Measurements from ENCODE around the gene CHMP6.

Gene CHMP6

DNA sequence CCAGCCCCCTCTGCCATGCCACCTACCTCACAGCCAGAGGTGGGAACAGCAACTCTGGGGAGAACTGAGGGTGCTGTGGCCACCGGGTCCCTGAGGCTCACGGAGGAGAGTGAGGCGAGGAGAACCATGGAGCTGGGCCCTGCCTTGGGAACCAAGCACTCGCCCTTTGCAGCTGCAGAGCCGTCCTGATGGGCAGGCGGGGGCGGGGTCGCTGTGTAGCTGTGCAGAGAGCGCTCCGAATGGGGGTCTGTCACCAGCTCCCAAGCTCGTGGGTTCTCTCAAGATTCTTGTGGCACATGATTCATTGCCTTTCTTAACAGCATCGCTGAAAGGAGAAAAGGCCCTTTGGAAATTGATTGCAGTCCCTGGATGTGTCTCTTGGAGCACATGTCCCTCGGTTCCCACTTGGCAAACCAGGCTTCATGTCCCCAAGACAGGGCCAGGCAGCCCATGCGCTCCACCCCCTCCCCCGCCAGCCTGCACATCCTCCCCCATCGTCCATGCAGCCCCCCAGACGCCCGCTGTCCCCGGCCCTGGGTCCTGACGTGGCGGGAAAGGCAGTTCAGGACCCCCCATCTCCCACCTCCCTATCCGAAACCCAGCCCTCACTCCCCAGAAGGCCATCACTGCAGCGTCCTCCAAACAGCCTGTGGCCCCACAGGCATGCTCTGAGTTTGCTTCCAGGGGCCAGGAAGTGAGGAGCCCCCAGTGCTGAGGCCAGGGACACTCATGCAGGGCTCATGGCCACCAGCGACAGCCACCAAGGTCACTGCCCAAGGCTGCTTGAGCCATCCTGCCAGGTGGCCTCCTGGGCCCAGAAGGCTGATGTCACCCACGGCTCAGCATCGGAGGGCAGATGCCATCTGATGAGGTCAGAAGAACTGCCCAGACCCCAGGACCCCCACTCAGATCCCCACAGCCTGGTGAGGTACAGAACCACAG is 20.6 kb upstream of the CHMP6 start:
- no peak for DNase-seq (ENCODE audit: low spot score)

DNA sequence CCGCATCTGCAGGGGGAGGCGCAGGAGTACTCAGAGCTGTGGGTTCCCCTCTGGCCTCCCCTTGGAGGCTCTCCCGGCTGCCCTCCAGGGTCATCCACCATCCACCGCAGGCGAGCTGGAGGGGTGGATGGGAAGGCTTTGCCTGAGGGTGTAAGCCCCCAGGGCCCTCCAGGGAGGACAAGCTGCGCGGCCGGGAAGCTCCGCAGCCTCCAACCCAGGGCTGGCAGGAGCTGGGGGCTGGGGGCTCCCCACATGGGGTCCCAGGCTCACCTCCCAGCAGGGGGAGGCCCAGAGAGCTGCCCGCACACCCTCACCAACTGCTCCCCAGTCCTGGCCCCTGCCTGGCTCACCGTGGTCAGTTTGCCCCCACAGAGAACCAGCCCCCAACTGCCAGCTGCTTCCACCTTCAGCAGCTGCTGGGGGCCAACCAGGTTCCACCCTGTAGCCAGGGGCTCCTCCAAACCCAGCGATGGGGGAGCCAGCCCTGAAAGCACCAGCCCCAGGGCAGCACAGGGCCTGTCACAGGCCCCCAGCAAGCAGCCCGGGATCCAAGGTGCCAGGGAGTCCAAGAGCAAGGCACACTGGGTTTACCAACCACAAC is 19.8 kb upstream of the CHMP6 start:
- no peak for DNase-seq (ENCODE audit: low spot score)

DNA sequence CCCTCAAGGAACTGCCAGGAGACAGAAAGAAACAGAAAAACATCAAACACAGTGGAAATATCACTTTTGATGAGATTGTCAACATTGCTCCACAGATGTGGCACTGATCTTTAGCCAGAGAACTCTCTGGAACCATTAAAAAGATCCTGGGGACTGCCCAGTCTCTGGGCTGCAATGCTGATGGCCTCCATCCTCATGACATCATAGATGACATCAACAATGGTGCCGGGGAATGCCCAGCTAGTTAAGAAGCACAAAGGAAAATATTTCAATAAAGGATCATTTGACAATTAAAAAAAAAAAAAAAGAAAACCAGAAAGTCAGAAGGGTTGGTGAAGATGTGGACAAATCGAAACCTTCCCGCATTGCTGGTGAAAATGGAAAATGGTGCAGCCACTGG is 14.9 kb upstream of the CHMP6 start:
- DNase-seq (ENCODE audit: low spot score) = no peak

DNA sequence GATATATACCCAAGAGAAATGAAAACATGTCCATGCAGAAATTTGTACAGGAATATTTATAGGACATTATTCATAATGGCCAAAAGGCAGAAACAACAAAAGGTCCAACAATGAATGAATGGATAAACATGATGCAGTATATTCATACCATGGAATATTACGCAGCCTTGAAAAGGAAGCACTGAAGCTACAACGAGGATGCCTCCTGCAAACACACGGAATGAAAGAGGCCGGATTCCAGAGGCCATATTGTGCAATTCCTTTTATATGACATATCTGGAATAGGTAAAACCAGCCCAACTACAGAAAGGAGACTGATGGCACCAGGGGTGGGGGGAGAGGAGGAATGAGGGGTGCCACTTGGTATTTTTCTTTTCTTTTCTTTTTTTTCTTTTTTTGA is 14.5 kb upstream of the CHMP6 start:
- DNase-seq (ENCODE audit: low spot score) = no peak

DNA sequence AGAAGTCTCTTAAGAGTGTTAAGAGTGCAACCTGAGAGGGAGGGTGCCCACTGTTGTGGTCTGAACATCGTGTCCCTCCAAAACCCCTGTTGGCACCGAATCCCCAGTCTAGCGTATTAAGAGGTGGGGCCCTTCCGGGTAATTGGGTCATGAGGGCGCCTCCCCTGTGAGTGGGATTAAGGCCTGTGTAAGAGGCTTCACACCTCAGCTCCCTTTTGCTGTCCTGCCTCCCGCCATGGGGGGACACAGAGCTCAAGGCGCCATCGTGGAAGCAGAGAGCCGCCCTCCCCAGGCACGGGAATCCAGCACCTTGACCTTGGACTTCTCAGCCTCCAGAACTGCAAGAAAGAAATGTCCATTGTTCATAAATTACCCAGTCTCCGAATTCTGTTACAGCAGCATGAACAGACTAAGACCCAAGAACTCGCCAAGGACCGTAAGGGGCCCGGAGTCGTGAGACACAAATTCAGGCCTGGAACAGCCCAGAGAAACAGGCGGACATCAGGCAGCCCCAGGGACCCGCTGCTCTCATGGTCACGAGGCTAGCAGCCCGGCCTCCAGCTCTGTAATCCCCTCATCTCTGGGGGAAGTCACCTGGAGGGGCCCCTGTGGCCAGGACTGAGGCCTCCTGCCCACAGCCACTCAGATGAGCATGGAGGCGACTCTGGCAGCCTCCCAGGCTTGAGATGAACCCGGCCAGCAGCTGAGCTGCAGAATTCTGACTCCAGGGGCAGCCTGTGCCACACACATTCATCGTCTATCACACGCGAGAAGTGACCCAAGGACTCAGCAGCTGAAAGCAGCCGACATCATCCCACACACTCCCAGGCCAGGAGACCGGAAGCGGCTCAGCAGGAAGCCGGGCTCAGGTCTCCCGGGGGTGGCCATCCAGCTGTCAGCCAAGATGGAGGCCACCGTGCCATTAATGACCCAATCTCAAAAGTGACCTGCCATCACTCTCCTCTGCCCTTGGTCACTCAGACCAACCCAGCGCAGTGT is 12.8 kb upstream of the CHMP6 start:
- no peak for DNase-seq (ENCODE audit: low spot score)

DNA sequence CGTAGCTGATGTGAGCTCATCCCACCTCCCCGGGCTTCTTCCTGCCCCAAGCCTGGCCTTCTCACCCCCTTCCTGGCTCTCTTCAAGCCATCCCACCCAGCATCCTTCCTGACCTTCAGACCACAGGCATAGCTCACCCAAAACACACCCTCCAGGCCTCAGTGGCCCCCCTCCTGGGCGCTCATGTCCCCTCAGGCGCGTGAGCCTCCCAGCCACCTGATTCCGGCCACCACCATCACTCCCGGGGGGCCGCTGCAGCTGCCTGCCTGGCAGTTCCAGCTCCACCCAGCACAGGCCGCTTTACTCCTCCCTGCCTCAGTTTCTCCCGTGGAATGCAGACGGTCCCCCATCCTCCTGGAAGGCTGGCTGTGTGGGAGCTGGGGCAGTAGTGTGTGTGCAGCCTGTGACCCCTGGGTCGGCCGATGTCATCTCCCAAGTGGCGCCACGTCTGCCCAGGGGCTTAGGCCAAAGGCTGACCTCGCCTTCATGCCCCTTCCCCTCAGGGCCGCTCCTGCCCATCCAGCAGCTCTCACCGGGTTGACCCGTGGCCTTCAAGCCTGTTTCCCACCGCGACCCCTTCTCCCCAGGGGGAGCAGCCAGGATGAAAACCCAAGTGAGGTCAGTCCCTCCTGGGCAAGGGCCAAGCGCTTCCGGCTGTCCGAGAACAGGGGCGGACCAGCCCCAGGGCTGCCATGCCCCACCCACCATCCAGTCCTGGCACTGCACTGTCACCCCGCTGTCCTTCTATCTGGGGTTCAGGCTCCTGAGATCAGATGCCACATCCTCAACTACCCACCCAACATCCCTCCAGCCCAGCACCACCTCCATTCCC is 11.9 kb upstream of the CHMP6 start:
- no peak for DNase-seq (ENCODE audit: low spot score)

DNA sequence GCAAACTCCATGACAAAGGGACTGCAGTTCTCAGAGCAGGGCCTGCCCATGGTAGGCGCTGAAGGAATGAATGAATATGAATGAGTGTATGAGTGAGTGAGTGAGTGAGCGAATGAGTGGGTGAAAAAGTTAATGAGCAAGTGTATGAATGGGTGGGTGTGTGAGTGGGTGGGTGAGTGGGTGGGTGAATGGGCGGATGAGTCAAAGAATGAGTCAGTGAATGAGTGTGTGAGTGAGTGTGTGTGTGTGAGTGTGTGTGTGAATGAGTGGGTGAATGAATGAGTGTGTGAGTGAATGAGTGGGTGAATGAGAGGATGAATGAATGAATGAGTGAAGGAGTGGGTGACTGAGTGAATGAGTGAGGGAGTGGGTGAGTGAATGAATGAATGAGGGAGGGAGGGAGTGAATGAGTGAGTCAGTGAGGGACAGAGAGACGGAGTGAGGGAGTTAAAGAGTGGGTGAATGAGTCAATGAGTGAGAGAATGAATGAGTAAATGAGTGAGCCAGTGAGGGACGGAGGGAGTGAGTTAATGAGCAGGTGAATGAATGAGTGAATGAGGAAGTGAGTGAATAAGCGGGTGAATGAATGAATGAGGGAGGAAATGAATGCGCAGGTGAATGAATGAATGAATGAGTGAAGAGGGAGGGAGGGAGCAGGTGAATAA is 11.1 kb upstream of the CHMP6 start:
- DNase-seq (ENCODE audit: low spot score) = no peak

DNA sequence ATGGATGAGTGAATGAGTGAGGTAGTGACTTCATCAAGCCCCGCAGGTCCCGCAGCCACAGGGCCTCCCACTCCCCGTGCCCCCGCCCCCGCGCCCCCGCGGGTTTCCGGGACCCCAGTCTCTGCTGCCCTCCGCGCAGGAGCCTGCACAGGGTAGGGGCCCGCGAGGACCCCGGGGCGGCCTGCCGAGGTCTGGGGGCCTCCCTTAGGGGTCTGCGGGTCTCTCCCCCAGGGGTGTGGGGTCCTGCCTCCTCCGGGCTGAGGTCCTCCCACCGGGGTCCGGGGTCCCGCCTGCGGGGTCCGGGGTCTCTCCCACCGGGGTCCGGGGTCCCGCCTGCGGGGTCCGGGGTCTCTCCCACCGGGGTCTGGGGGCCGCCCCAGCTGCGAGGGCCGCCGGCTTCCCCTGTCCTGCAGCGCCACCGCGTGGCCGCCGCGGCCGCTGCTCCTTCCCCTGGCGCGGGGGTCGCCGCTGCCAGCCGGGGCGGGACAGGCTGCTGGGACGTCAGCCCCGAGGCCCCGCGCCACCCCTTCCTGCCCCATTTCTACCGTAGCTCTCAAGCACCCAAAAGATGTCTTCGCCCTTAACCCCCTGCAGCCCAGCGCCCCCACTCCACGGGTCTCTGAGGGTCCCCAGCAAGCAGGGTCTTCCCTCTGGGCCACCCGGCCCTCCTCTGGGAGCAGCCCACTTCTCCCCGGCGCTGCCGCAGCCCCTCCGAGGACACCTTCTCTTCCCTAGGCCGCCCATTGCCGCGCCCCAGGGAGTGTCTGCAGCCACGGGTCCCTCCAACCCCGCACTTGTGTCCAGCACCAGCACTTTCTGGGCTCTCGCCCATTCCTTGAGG is 10.4 kb upstream of the CHMP6 start:
- peak; percentile 89 for DNase-seq (ENCODE audit: low spot score)

DNA sequence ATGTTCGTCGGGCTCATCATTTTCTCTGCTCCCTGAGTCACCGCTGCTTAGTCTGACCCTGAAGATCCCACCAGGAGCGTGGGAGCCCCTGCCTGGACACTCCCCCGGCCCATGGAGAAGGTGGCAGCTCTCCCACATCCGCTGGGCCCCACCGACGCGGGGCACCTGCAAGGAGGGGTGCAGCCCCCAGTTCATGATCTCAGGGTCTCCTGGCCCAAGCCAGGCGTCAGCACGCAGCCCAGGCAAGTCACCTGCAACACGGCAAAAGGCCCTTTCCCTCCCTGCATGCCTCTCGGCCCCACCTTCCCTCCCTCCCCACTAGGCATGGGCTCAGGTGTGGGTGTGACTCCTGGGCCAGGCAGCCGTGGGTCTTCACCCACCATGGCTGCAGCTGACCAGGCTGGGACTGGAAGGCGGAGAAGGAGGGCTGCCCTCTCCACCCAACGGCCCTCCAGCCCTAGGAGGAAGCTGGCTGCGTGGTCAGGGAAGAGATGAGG is 9.7 kb upstream of the CHMP6 start:
- DNase-seq (ENCODE audit: low spot score) = no peak

DNA sequence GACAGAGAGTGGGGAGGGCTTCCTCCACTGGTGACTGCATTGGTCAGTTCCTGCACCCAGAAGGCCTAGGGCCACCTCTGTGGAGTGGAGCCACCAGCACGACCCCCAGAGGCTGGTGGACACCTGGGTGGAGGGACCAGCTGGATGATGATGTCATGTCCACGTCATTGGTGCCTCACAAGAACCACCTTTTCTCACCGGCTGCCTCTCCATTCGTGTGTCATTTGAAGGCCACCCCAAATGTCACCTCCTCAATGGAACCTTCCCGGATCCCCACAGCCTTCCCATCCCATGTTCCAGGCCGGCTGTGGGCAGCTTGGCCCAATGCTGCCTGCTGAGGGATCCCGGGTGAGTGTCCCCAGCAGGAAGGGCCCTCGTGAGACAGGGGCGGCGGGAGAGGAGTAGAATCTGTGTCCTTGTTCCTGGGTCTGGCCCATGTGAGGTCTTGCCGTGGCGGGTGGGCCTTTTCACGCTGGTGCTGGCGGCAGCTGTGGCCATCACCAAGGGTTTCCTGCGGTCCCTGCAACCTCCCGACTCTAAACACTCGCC is 9.1 kb upstream of the CHMP6 start:
- DNase-seq (ENCODE audit: low spot score) = no peak

DNA sequence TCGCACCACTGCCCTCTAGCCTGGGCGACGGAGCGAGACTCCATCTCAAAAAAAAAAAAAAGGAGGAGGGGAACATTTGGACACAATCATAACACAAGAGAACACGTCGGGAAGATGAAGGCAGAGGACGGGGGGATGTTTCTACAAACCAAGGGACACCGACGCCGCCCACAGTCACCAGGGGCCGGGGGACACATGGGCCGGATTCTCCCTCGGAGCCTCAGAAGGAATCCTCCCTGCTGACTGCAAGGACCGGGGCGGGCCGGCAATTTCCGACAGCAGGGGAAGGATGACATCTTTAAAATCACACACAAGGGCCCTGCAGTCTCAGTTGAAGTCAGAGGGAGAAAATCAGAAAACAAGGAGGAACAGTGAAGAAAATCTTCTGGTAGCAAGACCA is 8.1 kb upstream of the CHMP6 start:
- DNase-seq (ENCODE audit: low spot score) = no peak

DNA sequence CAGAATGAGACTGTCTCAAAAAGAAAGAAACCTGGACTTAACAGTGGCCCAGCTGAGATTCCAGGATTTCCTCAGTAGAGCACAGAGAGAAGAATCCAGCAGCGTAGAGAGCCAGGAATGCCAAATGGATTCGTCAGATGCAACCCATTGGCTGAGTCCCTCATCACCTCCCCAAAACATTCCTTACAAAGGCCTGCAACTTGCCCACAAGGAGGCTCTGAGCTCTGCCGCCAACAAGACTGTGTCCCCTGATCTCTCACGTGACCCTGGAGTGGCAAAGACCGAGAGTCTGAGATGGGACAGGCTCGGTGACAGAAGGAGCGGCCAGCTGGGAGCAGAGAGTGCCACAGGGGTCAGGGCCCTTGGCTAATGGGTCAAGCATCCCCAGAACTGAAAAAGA is 6.9 kb upstream of the CHMP6 start:
- DNase-seq (ENCODE audit: low spot score) = no peak

DNA sequence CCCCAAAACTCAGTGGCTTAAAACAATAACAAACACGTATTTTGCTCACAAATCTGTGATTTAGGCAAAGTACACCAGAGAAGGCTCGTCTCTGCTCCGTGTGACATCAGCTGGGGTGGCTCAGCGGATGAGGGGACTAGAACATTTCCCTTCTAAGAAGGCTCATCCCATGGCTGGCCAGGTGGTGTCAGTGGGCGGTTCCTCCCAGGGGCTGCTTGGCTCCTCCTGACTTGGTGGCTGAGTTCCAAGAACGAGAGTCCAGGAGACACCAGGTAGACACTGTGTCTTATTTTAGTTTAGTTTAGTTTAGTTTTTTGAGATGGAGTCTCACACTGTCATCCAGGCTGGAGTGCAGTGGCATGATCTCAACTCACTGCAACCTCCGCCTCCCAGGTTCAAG is 5.6 kb upstream of the CHMP6 start:
- no peak for DNase-seq (ENCODE audit: low spot score)

DNA sequence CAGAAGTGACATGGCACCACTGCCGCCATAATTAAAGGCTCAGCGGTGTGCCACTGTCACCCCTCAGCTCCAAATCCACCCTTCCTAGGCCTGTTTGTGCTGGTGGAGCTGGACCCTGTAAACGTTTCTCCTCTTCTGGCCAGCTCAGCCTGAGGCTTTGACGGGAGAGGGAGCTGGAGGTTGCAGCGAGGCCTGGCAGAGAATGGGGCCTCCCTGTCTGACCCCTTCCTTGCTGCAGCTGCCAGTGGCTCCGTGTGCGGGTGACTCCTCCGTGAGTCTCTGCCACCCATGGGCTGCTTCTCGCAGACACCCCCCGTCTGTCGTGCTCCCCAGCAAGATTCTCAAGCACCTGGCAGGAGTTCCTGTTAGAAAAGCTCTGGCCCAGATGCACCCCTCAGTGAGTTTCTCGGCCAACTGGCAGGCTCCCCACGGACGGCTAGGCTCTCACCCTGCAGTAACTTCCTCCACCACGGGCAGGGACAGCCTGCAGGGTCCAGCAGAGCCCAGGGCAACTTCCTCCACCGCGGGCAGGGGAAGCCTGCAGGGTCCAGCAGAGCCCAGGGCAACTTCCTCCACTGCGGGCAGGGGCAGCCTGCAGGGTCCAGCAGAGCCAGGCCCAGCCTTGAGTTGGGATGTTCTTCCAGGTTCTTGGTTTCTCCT is 4.7 kb upstream of the CHMP6 start:
- no peak for DNase-seq (ENCODE audit: low spot score)

DNA sequence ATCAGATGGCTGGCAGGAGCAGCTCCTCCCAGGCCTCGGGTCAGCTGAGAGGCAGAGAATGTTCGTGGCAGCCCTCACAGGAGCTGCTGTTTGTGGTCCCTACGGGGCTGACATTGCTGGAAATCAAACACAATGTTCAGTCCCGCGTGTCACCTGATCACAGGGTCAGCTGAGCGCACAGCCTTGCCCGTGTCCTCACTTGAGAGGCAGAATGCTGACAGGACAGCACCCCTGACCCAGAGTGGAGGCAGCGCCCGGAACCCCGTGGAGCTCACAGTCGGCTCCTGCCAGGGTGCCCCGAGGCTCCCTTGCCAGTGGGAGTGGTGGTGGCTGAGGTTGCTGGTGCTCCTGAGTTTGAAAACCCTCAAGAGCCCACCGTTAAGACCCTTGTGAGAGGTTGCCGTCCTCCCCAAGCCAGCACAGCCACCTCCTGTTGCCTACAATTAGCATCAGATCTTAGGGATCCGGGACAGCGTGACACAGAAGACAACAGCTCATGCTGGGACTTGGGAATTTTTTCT is 3.6 kb upstream of the CHMP6 start:
- DNase-seq (ENCODE audit: low spot score) = no peak

DNA sequence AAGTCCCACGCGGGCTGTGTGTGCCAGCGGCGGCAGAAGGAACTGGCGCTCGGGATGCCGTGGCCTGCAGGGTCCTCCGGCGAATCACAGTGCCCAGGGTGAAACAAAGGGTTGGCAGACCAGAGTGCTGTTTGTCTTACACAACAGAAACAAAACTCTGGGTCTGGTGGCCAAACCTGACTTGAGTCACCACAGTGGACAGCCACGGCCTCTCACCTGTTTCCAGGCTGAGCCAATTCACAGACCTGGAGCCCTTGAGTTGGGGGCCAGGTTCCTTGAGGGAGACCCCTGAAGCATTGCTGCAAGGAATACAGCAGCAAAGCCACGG is 2.1 kb upstream of the CHMP6 start:
- no peak for DNase-seq (ENCODE audit: low spot score)

DNA sequence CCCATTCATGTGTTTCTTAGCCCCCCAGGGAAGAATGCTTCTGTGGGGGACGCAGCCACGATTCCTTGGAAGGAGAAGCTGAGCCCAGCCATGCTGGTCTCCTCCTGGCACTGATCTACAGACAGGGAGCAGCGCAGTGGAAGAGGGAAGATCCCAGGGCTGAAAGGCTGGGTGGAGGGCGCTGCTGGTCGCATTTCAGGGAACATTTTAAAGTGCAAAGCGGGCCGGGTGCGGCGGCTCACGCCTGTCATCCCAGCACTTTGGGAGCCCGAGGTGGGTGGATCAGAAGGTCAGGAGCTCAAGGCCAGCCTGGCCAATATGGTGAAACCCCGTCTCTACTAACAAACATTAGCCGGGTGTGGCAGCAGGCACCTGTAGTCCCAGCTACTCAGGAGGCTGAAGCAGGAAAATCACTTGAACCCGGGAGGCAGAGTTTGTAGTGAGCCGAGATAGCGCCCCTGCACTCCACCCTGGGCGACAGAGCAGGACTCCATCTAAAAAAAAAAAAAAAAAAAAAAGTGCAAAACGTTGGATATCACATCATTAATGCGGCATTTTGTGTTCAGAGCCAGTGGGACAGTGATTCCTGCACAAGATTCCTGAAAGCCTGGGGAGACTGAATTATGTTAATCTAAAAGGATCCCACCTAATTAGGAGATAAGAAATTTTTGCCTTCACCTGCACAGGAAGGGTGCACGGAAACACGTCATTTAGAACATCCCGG is 558 bp upstream of the CHMP6 start:
- DNase-seq (ENCODE audit: low spot score) = no peak
